H7 (cell line): ENCODE measurements around the gene PRKCA. TPM values are rescaled to one million over a fixed set of nuclear protein-coding genes. Genes with fewer than 3 reads are reported as not detected.
"Not testable (repeated sequence)": the region's sequence is repeated elsewhere in the genome, so short reads cannot be mapped to it uniquely, and the experiment has no call there.

ENCODE experiments used
- DNase-seq: peaks from one replicate; pipeline ENCODE4 v3.0.0; 2012
- H3K27me3 ChIP-seq: 2 replicates; pipeline ENCODE4 v1.6.0; 2011; ENCODE audit warnings: mild to moderate bottlenecking, low read length; ENCODE audit not compliant: control insufficient read depth, insufficient read depth
- H3K36me3 ChIP-seq: replicated peaks from 2 replicates; pipeline ENCODE4 v1.5.1; 2011; ENCODE audit warnings: low read length; ENCODE audit not compliant: control insufficient read depth, insufficient read depth
- H3K4me3 ChIP-seq: 2 replicates; pipeline ENCODE4 v1.5.1; 2011; ENCODE audit warnings: low read depth, mild to moderate bottlenecking, control low read depth, low read length, moderate library complexity; ENCODE audit not compliant: insufficient read depth
- total RNA-seq: library from RNA; depleted of rRNA; stranded (reverse); fragments of >200 nt; shearing (Covaris generic); gene quantifications from 2 replicates; pipeline ENCODE4 v1.2.3, GENCODE V29; 2014; rRNA removed

PRKCA gene
- 10.0 and 10.3 TPM in 2 replicates for total RNA-seq

DNA sequence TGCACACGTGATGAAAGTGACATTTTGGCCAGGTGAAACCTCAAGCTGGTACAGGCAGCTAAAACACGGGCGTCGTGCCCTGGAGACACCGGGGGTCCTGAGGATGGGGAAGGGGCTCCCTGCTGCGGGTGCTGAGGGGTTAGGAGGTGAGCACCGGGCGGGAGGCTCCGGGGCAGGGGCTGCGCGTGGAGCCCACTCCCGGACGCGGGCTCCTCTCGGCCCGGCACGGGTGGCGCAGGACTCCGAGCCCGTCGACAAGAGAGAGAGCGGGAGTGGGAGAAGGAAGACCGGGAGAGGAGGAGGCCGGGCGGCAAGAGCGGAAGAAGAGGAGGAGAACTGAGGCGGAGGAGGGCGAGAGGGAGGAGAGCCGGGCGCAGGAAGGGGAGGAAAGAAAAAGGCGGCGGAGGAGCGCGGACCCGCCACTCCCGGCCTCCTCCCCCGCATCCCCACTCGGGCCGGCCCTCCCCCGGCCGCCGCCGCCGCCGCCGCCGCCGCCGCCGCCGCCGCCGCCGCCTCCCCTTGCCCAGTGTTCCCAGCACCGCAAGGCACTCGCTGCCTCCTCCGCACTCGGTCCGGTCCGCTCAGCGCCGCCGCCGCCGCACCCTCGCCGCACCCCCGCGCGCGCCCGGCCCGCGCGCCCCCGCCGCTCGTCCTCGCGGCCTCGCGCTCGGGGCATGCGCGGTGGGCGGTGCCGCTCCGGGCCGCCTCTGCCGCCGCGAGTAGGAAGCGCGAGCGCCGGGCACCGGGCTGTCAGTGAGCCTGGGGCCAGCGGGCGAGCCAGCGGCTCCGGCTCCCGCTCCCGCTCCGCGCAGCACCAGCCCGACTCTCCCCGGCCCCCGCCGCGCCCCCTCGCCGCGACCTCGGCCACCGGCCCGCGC, at the start of gene PRKCA:
Gene PRKCA, plus strand, starts transcription at position 750 of the 878 bp plus-strand sequence.
- peak; percentile 93 for DNase-seq
- H3K4me3 ChIP-seq = peak within 1 kb of the TSS; percentile 78
- no peaks in the 10 kb centered on the region for H3K36me3 ChIP-seq
- H3K27me3 ChIP-seq = peaks cover 22% of the 10 kb centered on the region

DNA sequence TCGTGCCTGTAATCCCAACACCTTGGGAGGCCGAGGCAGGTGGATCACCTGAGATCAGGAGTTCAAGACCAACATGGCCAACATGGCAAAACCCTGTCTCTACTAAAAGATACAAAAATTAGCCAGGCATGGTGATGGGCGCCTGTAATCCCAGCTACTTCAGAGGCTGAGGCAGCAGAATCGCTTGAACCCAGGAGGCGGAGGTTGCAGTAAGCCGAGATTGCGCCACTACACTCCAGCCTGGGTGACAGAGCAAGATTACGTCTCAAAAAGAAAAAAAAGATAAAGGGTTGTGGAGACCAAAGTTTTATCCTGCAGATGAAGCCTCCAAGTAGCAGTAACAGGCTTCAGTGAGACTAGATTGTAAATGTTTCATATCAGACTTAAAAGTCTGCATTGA, 49.0 kb upstream of the PRKCA start:
- not testable (repeated sequence) for DNase-seq, H3K4me3 ChIP-seq, H3K36me3 ChIP-seq, H3K27me3 ChIP-seq

DNA sequence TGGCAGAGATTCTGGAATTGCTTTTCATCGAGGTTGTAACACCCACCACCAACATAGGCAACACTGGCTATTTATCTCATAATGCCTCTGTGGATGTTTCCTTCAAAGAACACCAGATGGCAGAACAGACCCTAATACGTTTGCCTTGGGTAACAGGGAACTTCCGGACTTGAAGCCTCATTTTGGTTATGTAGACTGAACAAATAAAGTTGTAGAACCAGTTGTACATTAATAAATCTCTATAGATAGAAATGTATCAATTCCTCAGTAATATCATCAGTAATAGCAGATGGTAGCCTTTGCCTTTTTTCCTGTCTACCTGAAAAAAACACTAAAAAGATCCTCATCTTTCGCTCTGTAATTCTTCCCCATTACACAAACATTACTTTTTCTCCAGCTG, 47.3 kb upstream of the PRKCA start:
- peak; percentile 58 for DNase-seq
- Histone ChIP-seq H3K4me3 (no peak overlapping the region), H3K36me3 (no peaks in the 10 kb centered on the region), H3K27me3 (no peaks in the 10 kb centered on the region)

DNA sequence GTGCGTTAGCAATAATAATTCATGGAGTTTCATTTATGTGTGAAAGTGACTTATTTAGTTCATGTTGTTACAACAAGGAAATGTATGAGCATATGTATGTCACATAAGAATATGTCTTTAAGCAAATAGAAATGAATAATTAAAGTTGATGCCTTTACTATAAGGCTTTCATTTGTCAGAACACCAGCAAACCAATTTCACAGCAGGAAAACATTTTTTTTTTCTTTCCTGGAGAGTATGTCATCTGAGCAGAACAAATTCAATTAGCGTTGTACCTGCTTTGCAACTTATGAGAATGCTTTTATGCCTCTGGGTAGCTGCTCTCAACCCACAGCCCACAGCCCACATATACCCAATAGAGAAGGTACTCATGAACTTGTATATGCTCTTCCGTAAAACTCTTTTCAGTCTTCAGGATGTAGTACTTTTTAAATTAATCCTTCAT, 46.9 kb upstream of the PRKCA start:
- DNase-seq = no peak
- Histone ChIP-seq H3K27me3 (no peaks in the 10 kb centered on the region), H3K4me3 (no peak overlapping the region), H3K36me3 (no peaks in the 10 kb centered on the region)

DNA sequence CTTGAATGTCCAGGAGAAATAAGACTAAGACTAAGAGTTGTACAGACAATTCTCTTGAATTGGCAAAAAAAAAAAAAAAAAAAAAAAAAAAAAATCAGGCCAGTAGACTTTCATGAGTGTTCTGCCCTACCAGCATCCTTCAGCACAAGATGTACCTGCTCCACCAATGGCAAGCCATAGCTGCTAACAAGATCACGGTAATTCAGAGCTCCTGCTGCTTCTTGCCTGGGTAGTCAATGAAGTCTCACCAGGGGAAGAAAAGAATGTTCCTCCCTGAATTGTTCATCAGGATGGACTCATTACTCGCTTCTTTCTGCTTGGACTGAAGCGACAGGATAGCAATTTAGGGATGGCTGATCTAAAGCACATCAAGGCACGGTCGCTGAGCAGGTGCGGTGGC, 42.1 kb upstream of the PRKCA start:
- Histone ChIP-seq H3K27me3 (no peaks in the 10 kb centered on the region), H3K36me3 (no peaks in the 10 kb centered on the region), H3K4me3 (no peak overlapping the region)
- DNase-seq = no peak

DNA sequence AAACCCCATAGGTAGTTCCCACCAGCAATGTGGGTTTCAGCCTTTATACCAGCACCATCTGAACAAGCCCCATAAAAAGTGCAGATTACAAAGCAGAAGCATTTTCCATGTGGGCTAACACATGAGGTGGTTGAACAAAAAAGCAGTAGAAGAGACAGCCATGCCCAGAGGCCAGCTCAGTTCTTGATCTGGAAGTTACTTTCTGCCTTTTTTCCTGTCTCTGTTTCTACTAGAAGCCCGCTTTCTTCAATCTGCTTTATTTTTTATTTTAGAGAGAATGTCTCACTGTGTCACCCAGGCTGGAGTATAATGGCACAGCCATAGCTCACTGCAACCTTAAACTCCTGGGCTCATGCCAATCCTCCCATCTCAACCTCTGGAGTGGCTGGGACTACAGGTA, 41.7 kb upstream of the PRKCA start:
- H3K36me3 ChIP-seq = no peaks in the 10 kb centered on the region
- no peak overlapping the region for H3K4me3 ChIP-seq
- DNase-seq = no peak
- no peaks in the 10 kb centered on the region for H3K27me3 ChIP-seq

DNA sequence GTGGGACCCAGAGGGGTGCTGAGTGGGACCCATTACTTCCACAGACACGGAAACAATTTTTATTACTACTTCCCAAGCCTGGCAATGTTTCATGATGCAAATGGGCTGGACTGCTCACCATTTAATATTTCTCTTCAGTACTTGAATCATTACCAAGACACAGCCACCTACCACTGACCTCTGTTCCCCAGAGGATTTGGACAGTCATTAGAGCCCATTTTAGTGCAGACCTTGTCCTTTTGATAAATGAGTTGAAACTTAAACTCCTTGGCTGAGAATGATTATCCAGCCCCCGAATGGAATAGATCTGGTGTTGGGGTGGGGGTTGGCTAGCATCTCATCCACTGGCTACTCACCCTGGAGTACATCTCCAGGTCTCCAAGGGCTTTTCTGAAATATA, 39.6 kb upstream of the PRKCA start:
- H3K36me3 ChIP-seq = no peaks in the 10 kb centered on the region
- no peak overlapping the region for H3K4me3 ChIP-seq
- no peak for DNase-seq
- H3K27me3 ChIP-seq = no peaks in the 10 kb centered on the region

DNA sequence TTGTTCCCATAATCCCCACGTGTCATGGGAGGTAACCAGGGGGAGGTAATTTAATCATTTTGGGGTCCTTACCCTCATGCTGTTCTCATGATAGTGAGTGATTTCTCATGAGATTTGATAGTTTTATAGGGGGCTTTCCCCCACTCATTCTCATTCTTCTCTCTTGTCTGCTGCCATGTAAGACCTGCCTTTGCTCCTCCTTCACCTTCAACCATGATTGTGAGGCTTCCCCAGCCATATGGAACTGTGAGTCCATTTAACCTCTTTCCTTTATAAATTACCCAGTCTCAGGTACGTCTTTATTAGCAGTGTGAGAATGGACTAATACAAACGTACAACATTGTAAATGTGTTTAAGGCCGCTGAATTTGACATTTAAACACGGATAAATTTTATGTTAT, 37.7 kb upstream of the PRKCA start:
- no peak overlapping the region for H3K4me3 ChIP-seq
- no peak for DNase-seq
- no peaks in the 10 kb centered on the region for H3K36me3 ChIP-seq
- H3K27me3 ChIP-seq = no peaks in the 10 kb centered on the region

DNA sequence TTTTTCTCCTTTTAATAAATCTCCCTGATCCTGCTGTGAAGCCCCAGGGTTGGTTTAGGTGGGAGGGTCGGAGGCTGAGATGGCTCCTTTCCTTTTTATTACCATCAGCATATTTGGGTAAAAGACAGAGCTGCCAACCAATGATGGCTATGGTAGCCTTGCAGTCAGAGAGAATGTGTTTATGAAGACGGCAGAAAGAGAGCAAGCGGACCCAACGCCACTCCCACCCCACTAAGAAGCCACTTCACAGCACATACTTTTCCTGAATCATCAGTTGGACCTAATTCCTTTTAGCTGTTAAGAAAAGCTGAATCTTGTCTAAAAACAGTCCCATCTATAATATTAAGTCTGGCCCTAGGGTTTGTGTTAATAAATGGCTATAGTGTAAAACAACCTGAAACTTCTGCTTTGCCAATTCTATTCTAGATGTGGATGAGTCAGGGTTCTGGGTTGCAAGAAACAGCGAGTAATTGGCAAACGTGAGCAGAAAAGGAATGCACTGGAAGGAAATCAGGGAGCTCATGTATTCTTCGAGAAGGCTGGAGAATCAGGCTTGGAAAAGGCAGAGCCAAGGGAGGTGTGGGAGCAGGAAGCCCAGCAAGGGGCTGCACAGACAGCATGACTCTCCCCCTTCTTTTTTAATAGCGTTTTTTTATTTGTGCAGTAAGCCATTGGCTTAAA, 34.0 kb upstream of the PRKCA start:
- Histone ChIP-seq H3K27me3 (no peaks in the 10 kb centered on the region), H3K4me3 (no peak overlapping the region), H3K36me3 (no peaks in the 10 kb centered on the region)
- DNase-seq = no peak

DNA sequence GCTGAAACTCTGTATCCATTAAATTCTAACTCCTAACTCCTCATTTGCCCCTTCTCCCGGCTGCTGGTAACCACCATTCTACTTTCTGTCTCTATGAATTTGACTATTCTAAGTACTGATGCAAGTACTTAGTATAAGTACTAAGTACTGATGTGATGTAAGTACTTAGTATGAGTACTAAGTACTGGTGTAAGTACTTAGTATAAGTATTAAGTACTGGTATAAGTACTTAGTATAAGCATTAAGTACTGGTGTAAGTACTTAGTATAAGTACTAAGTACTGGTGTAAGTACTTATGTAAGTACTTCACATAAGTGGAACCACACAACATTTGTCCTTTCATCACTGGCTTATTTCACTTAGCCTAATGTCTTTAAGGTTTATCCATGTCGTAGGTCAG, 32.3 kb upstream of the PRKCA start:
- Histone ChIP-seq H3K27me3 (no peaks in the 10 kb centered on the region), H3K4me3 (no peak overlapping the region), H3K36me3 (no peaks in the 10 kb centered on the region)
- no peak for DNase-seq

DNA sequence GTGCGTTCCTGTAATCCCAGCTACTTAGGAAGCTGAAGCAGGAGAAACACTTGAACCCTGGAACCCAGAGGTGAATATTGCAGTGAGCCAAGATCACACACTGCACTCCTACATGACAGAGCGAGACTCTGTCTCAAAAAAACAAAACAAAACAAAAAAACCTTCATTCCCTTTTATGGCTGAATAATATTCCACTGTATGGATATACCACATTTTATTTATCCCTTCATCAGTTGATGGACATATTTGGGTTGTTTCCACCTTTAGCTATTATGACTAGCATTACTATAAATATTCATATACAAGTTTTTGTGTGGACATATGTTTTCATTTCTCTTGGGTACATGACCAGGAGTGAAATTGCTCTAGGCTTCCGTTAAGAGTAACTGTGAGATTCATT, 30.9 kb upstream of the PRKCA start:
- no peaks in the 10 kb centered on the region for H3K27me3 ChIP-seq
- no peak for DNase-seq
- no peak overlapping the region for H3K4me3 ChIP-seq
- H3K36me3 ChIP-seq = no peaks in the 10 kb centered on the region

DNA sequence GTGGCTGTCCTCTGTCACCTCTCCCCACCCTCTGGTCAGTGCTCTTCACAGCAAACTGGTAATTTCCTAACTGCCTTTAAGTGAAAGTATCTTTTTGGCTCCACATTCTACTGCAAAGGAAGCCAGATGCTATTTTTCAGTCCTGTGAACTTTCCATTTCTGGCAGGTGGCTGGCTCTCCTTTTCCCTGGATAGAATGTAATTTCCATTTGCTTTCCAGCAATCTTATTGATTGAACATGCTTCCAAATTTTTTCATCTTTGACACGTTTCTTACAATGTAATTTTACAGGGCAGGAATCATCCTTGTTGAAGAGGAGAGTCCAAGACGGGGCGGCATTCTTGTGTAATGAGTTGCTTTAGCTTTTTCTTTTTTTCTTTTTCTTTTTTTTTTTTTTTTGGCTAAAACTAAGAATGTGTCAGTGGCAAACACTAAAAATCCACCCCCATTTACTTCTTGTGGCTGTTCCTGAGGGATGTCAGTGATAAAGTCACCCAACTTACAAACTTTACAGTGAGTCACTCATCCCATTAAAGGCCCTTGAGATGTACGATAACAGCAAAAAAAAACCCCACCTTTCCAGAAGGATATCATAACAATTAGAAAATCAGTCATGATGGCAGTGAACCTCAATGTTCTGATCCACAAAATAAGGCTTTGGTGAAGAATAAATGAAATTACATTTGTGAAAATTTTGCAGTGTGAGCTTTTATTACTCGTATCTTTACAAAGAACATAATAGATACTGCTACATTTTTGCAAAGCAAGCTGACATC, 29.4 kb upstream of the PRKCA start:
- Histone ChIP-seq H3K27me3 (no peaks in the 10 kb centered on the region), H3K36me3 (no peaks in the 10 kb centered on the region), H3K4me3 (no peak overlapping the region)
- no peak for DNase-seq

DNA sequence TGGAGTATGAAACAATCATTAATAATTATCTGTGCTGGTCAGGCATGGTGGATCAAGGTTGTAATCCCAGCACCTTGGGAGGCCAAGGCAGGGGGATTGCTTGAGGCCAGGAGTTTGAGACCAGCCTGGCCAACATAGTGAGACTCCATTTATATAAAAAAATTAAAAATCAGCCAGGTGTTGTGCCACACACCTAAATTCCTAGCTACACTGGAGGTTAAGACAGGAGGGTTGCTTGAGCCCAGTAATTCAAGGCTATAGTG, 28.9 kb upstream of the PRKCA start:
- no peak for DNase-seq
- Histone ChIP-seq H3K4me3 (no peak overlapping the region), H3K36me3 (no peaks in the 10 kb centered on the region), H3K27me3 (no peaks in the 10 kb centered on the region)

DNA sequence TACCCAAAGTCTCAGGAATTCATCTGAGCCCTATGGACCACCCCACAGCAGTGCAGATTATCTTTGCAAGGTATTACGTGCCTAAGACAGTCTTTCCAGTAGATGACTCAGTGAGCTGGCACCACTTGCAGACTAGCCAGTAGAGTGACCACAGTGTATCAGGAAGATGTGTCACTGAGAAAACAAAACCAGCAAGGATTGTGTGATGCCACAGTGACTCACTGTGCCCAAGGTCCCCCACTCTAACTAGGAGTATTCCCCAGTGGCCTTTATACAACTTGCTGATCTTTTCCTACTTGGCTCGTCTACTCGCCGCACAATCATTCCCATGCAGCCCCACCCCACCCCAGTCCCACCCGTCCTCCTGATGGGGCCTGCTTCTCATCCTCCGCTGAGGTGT, 26.8 kb upstream of the PRKCA start:
- Histone ChIP-seq H3K27me3 (no peaks in the 10 kb centered on the region), H3K4me3 (no peak overlapping the region), H3K36me3 (no peaks in the 10 kb centered on the region)
- DNase-seq = no peak
